AG04449 (cell line): ENCODE data around the gene SBF2.

Experiments used
- CTCF ChIA-PET: fragments of 350-600 bp; formaldehyde crosslinking; extraction: SDS; loops from one replicate; lab custom pipeline; 2021; ENCODE audit warnings: antibody characterized with exemption; lab: Yijun Ruan, JAX
- POLR2A ChIA-PET: fragments of 400-600, 350-600 bp; formaldehyde crosslinking; extraction: SDS; loops from one replicate; lab custom pipeline; 2020; ENCODE audit warnings: antibody characterized with exemption, inconsistent platforms; lab: Yijun Ruan, JAX
- DNase-seq: peaks from one replicate; pipeline ENCODE4 v3.0.0-alpha.2; 2010; ENCODE audit warnings: low read depth, low spot score
- H3K4me3 ChIP-seq: 2 replicates; pipeline ENCODE4 v1.5.1; 2011; ENCODE audit warnings: low read depth, mild to moderate bottlenecking, control low read depth, low read length
- CTCF ChIP-seq: IDR thresholded peaks from one replicate; pipeline ENCODE4 v1.5.1; 2011; ENCODE audit warnings: mild to moderate bottlenecking, moderate library complexity, low read length, control low read depth, inconsistent platforms; ENCODE audit not compliant: insufficient read depth; ENCODE audit errors: missing control alignments

SBF2 gene

GRCh38 chr11:10222399-10222798, 71.6 kb downstream of the SBF2 start:
- CTCF ChIA-PET: interaction anchor here (1.0 to 4.6 kb wide), 3 partner anchors 11 to 14 kb away, joined by 3 to 28 read pairs (median 11); no protein-coding TSS in a partner anchor
- TF ChIP-seq CTCF: no peak
- POLR2A ChIA-PET: no interaction called here

GRCh38 chr11:10221342-10221741, 72.7 kb downstream of the SBF2 start:
- H3K4me3 ChIP-seq: no peak overlapping the region
- ChIA-PET CTCF (interaction anchor here (0.8 to 4.6 kb wide), 3 partner anchors 12 to 35 kb away, joined by 3 to 28 read pairs (median 3); no protein-coding TSS in a partner anchor), POLR2A (no interaction called here)
- DNase-seq: no peak
- no peak for TF ChIP-seq CTCF

More at GRCh38 chr11:10222399-10222798, 71.6 kb downstream of the SBF2 start:
- DNase-seq: no peak
- no peak overlapping the region for H3K4me3 ChIP-seq

GRCh38 chr11:10211470-10211869, 82.5 kb downstream of the SBF2 start:
- ChIA-PET POLR2A (no interaction called here), CTCF (interaction anchor here (1.2 to 6.7 kb wide), 6 partner anchors 10 to 92 kb away, joined by 3 to 75 read pairs (median 5); no protein-coding TSS in a partner anchor)
- DNase-seq: no peak
- TF ChIP-seq CTCF: no peak
- no peak overlapping the region for H3K4me3 ChIP-seq

- H3K4me3 ChIP-seq: no peak overlapping the region
- TF ChIP-seq CTCF: no peak
- ChIA-PET POLR2A (interaction anchor here (1.2 kb wide), 1 partner anchor 96 kb away, joined by 5 read pairs; the partner anchor contains the start of gene ADM), CTCF (interaction anchor here (0.8 to 6.7 kb wide), 12 partner anchors 8 to 115 kb away, joined by 3 to 75 read pairs (median 10); no protein-coding TSS in a partner anchor)
- DNase-seq: no peak
Observed at GRCh38 chr11:10209326-10209725, 84.7 kb downstream of the SBF2 start.

GRCh38 chr11:10208131-10208575, 85.9 kb downstream of the SBF2 start:
- peak; percentile 49 for TF ChIP-seq CTCF
- no peak for DNase-seq
- ChIA-PET CTCF (interaction anchor here (0.6 to 6.7 kb wide), 42 partner anchors 8 to 476 kb away, joined by 3 to 75 read pairs (median 5); partner anchors contain the start of gene ADM), POLR2A (interaction anchor here (1.3 kb wide), 1 partner anchor 96 kb away, joined by 3 read pairs; the partner anchor contains the start of gene ADM)
- H3K4me3 ChIP-seq: no peak overlapping the region

GRCh38 chr11:10205928-10206327, 88.1 kb downstream of the SBF2 start:
- H3K4me3 ChIP-seq: no peak overlapping the region
- no peak for TF ChIP-seq CTCF
- ChIA-PET CTCF (interaction anchor here (0.8 to 3.2 kb wide), 5 partner anchors 22 to 161 kb away, joined by 3 to 33 read pairs (median 9); partner anchors contain the start of gene ADM), POLR2A (no interaction called here)
- DNase-seq: no peak
